Mammary epithelial cell (primary cell): Measurements from ENCODE around the gene LHFPL3.

Experiments used
- EZH2 ChIP-seq: IDR thresholded peaks from 2 replicates; pipeline ENCODE4 v1.6.1; 2012; ENCODE audit warnings: low read length, inconsistent platforms, borderline replicate concordance
- TF ChIP-seq, protein P1 (sequence below), 2 donors: IDR thresholded peaks in 1 of 2; conservative IDR thresholded peaks in 1 of 2; 2 replicates each; pipeline ENCODE4 v1.5.1; 2011 to 2012; ENCODE audit warnings: inconsistent platforms in 2 of 2, low read length in 2 of 2, mild to moderate bottlenecking in 2 of 2, control low read depth in 1 of 2, low read depth in 1 of 2; ENCODE audit not compliant: insufficient read depth in 1 of 2; ENCODE audit errors: extremely low read depth in 1 of 2

DNA sequence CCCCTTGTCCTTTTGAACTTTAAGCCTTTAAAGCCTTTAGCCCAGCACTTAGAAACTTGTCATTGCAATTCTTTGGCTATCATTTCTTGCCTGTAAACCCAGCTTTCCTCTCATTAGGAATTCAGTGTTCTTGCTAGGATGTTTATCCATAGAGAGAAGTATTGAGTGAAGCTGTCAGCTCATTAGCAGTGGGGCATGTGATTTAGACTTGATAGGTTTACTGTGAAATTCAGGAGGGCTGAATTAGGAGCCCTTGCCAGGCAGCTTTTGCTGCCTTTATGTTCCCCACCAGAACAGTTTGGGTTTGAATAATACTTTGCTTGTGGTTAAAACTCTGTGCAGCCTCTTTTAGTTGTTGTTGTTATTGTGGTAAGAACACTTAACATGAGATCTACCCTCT, 39.5 kb downstream of the LHFPL3 start:
- TF ChIP-seq, protein P1, sequence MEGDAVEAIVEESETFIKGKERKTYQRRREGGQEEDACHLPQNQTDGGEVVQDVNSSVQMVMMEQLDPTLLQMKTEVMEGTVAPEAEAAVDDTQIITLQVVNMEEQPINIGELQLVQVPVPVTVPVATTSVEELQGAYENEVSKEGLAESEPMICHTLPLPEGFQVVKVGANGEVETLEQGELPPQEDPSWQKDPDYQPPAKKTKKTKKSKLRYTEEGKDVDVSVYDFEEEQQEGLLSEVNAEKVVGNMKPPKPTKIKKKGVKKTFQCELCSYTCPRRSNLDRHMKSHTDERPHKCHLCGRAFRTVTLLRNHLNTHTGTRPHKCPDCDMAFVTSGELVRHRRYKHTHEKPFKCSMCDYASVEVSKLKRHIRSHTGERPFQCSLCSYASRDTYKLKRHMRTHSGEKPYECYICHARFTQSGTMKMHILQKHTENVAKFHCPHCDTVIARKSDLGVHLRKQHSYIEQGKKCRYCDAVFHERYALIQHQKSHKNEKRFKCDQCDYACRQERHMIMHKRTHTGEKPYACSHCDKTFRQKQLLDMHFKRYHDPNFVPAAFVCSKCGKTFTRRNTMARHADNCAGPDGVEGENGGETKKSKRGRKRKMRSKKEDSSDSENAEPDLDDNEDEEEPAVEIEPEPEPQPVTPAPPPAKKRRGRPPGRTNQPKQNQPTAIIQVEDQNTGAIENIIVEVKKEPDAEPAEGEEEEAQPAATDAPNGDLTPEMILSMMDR (conservative IDR thresholded peaks at IDR 0.05 in 1 of 2, IDR thresholded peaks at IDR 0.05 in 1 of 2; ENCODE audit: extremely low read depth in 1 of 2, insufficient read depth in 1 of 2, low read depth in 1 of 2, low read length in 2 of 2), result no peak
- TF ChIP-seq EZH2, result no peak
